Posterior vena cava (tissue), 2 donors: ENCODE data around the gene DIP2C. TPM values are rescaled to one million over a fixed set of nuclear protein-coding genes. Genes with fewer than 3 reads are reported as not detected.
"Not testable (repeated sequence)": the region's sequence is repeated elsewhere in the genome, so short reads cannot be mapped to it uniquely, and the experiment has no call there.

Experiments used
- DNase-seq: peaks from one replicate; pipeline ENCODE4 v3.0.0-alpha.2; 2020; ENCODE audit warnings: low spot score
- intact Hi-C, 2 donors: fragments of 100-400 bp; cut with DNase I; formaldehyde crosslinking; loops; one replicate each; pipeline versions ENCODE4 v1.14.1 to v1.14.2; 2022 to 2023
- total RNA-seq, 2 donors: library from RNA; stranded (reverse); fragmentation: NEBNext Ultra II Directional; extraction: Animal tissue kit (Norgen Biotek cat#: 25700); gene quantifications; one replicate each; pipeline ENCODE4 v1.2.1, GENCODE V29; 2021
- donor health status: DM: yes; HTN: yes; CAD: no.
- donor health status: DM: yes; HTN: yes; CAD: no.

The DIP2C gene
- total RNA-seq, 2 donors from 2014 or later, result 39.3 to 45.6 TPM

DNA sequence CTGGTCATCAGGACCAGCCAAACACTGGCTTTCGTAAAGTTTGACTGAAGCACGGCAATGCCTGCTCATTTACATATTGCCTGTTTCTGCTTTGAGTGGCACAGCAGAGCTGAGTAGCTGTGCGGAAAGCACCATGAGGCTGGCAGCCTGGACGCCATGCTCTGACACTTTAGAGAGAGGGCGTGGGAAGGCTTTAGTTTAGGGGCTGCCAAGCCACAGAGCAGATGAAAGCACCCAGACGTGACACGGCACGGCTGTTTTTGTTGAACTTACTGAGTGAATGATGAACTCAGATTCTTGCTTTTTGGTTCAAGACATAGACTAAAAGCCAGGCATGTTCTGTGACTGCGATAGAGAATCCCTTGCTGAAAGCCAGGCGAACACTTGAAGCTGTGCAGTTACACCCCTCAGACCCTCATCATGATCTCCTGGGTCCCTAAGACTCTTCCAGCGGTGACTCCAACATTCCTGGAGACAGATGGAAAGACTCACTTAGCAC, 372.1 kb downstream of the DIP2C start:
- no peak for DNase-seq

GRCh38 chr10:316390-316789, 373.1 kb downstream of the DIP2C start:
- intact Hi-C loops, result no loop called here
- DNase-seq, result no peak

More for the DNA sequence above, 372.1 kb downstream of the DIP2C start:
- intact Hi-C loops, result no loop called here

GRCh38 chr10:314871-315270, 374.6 kb downstream of the DIP2C start:
- intact Hi-C loops, result no loop called here
- no peak for DNase-seq

- intact Hi-C loops, result no loop called here
Measured at GRCh38 chr10:314381-314780, 375.1 kb downstream of the DIP2C start.

DNA sequence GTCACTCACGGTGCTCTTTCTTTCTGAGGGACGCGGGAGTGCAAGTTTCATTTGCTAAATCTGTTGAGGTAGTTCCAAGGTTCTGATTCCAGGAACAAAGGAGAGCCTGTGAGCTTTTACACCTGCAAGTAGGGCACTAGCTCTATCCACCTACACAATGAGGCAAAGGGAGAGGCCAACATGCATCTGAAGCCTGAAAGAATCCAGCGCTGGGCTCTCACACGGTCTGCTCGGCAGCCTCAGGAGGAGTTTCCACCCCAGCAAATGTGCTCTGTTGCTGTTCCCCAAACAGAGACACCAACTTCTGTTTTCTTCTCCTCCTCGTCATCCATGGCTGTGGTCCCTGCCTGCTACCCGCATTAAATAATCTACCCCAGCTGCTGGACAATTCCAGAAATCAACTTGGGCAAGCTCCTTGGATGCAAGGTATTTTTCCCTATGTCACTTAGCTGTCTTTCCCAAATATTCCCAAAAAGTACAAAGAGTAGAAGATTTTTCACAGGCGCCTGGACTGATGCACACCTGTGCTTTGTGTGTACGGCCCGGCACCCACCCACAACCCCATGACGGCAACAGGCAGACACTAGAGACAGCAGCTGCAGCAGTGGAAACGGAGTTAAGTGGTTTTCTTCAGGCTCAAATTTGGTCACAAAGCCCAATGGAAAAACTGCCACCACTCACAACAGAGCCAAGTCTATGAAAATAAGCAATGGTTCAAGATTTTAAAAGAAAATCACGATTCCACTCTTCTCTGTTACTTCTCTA, 377.4 kb downstream of the DIP2C start:
- intact Hi-C loops, result no loop called here
- no peak for DNase-seq

More at GRCh38 chr10:314381-314780, 375.1 kb downstream of the DIP2C start:
- no peak for DNase-seq

- no peak for DNase-seq
- intact Hi-C loops, result no loop called here
Measured at GRCh38 chr10:310976-311639, 378.4 kb downstream of the DIP2C start.

DNA sequence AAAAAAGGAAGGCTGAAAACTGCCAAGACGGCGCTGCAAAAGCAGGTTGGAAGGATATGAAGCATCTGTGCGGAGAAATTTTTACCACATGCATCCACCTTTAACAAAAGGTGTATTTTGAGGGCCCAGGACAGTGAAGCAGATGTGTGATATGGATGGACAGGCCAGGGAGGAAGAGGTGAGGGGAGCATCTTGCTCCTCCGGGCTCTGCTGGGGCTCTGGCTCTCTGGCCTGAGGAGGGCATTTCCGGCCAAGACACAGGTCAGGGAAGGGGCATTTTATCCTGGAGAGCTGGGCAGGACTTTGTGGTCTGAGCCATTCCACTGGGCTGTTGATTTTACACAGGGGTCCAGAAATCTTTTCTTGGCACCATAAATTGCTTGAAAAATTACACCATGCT, 379.1 kb downstream of the DIP2C start:
- intact Hi-C loops, result no loop called here
- DNase-seq, result no peak

- intact Hi-C loops, result no loop called here
- DNase-seq, result no peak
Measured at GRCh38 chr10:308572-309085, 380.8 kb downstream of the DIP2C start.

DNA sequence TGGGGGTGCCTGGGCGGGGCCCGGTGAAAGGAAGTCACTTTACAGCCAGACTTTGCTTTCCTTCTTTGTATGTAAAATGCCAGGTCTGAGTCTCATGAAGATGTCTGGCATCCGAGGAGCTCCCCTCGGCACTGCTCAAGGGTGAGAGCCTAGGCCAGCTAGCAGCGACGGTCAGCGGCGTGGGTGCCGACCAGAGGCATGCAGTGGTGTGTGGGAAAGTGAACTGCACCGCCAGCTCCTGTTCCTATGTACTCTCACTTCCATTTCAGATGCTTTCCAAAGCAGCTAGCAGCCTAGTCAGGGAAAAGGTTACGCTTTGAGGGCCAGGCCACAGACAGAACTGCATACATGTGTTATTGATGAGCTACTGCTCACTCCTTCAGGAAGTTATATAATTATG, 381.4 kb downstream of the DIP2C start:
- intact Hi-C loops, result no loop called here

GRCh38 chr10:307659-308058, 381.8 kb downstream of the DIP2C start:
- no peak for DNase-seq
- intact Hi-C loops, result no loop called here

More for the DNA sequence above, 381.4 kb downstream of the DIP2C start:
- no peak for DNase-seq

DNA sequence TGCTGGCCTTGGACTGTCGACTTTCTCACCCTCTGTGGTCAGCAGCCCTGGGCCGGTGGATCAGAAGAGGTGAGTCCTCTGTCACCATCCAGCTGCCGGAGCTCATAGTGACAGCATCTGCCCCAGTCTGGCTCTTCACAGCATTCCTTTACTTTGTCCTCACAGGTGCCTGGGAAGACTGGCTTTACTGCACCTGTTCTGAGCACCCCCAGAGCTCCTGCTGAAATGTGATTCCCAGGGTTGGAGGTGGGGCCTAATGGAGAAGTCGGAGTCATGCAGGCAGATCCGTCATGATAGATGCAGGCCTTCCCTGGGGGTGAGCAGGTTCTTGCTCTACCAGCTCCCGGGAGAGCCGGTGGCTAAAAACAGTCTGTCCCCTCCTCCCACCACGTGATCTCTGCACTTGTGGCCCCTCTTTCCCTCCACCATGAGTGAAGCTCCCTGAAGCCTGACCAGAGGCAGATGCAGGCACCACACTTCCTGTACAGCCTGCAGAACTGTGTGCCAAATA, 382.7 kb downstream of the DIP2C start:
- intact Hi-C loops, result no loop called here
- no peak for DNase-seq

GRCh38 chr10:306007-306674, 383.3 kb downstream of the DIP2C start:
- intact Hi-C loops, result no loop called here
- no peak for DNase-seq

DNA sequence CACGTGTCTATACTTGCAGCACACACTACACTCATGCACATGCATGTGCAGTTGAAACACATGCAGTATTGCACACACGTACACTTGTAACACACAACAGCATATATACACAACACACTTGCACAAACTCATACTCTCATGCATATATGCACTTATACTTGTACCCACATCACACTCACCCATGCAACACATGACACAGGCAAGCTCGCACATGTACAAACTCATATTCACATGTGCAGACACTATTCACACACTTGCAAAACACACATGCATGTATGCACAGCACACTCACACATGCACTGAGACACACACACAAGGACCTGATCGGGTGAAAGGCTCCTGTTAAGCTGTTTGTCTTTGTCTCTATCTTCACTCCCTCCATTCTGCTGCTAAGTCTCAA, 384.4 kb downstream of the DIP2C start:
- intact Hi-C loops, result no loop called here
- no peak for DNase-seq

DNA sequence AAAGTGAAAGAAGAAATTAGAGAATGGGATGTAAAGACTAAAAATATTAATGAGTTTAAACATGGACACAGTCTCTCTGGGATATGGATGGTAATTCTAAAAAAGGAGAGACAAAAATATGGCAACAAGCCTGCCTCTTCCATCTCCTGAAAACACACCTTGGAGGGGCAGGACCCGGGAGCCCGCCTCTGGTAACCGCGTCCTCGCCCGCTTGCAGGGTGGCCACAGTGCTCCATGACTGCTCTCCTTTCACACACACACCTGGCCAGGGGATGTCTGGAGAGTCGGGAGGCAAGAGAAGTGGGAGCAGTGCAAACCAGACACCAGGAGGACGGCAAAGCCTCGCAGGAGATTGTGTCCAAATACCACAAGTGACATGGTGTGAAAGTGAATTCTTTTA, 387.9 kb downstream of the DIP2C start:
- DNase-seq, result no peak
- intact Hi-C loops, result no loop called here

DNA sequence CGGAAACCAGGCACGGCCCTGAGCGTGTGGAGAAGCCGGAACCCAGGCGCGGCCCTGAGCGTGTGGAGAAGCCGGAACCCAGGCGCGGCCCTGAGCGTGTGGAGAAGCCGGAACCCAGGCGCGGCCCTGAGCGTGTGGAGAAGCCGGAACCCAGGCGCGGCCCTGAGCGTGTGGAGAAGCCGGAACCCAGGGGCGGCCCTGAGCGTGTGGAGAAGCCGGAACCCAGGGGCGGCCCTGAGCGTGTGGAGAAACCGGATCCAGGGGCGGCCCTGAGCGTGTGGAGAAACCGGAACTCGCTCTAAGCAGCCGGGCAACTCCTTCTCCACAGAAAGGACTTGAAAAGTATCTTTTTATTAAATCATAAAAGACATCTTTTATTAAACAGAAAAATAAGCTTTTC, 388.9 kb downstream of the DIP2C start:
- intact Hi-C loops, DNase-seq: not testable (repeated sequence)

DNA sequence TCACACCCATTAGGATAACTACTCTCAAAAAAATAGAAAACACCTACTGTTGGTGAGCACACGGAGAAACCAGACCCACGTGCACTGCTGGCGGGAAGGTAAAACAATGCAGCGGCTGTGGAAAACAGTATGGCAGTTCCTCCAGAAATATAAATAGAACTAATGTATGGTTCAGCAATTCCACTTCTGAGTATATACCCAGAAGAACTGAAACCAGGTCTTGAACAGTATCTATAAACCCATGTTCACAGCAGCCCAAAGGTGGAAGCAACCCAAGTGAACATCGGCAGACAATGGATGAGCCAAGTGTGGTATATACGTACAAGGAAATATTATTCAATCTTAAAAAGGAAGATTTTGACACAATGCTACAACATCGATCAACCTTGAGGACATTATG, 389.5 kb downstream of the DIP2C start:
- intact Hi-C loops, result no loop called here
- DNase-seq, result no peak

DNA sequence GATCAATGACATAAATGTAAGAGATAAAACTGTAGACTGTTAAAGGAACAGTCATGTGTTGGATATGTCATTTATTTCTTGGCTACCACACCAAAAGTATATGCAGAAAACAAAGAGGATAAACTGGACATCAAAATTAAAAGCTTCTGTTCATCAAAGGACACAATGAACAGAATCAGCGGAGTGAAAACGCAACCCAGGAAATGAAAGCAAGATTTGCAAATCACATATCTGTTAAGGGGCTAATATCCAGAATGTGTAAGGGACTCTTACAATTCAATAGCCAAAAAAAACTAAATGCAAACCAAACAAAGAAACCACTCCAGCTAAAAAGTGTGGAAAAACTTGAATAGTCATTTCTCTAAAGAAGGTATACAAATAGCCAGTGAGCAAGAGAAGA, 390.0 kb downstream of the DIP2C start:
- no peak for DNase-seq
- intact Hi-C loops, result no loop called here

DNA sequence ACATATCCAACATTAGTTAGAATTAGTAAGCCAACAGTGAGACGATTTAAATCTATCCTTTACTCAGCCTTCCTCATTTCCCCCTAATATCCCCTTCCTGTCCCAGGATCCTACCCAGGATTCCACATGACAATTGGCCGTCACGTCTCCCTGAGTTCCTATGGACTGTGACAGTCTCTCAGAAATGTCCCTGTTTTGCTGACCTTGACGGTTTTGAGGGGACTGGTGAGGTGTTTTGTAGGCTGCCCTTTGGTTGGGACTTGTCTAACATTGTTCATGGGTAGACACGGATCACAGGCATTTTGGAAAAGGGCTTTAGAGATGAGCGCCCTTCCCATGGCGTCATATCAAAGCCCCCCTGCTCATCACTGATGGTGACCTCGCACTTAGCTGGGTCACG, 391.4 kb downstream of the DIP2C start:
- intact Hi-C loops, result no loop called here

DNA sequence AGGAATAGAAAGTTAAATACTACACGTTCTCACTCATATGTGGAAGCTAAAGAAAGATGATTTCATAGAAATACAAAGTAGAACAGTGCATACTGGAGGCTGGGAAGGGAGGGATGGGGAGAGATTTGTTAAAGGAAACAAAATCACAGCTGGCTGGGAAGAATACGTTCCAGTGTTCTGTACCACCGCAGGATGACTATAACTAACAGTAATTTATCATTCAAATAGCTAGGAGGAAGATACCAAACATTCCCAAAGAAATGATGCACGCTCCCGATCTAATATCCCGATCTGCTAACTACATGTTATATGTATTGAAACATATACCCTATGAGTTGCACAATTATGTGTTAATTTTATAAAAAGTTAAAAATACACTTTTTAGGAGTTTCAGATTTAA, 391.9 kb downstream of the DIP2C start:
- intact Hi-C loops, result no loop called here
- DNase-seq, result no peak

More for the DNA sequence above, 391.4 kb downstream of the DIP2C start:
- no peak for DNase-seq

GRCh38 chr10:293636-294035, 395.8 kb downstream of the DIP2C start:
- DNase-seq, result no peak
- intact Hi-C loops, result no loop called here
